Measurements from ENCODE around the gene STEEP1. TPM values are rescaled to one million over a fixed set of nuclear protein-coding genes. Genes with fewer than 3 reads are reported as not detected.

Gene STEEP1
- total and polyA plus RNA-seq, 2 of the 13 experiments (the other 11 are each of a cell fraction or from before 2014, with no cell fraction given): 7.7 to 23.1 TPM

DNA sequence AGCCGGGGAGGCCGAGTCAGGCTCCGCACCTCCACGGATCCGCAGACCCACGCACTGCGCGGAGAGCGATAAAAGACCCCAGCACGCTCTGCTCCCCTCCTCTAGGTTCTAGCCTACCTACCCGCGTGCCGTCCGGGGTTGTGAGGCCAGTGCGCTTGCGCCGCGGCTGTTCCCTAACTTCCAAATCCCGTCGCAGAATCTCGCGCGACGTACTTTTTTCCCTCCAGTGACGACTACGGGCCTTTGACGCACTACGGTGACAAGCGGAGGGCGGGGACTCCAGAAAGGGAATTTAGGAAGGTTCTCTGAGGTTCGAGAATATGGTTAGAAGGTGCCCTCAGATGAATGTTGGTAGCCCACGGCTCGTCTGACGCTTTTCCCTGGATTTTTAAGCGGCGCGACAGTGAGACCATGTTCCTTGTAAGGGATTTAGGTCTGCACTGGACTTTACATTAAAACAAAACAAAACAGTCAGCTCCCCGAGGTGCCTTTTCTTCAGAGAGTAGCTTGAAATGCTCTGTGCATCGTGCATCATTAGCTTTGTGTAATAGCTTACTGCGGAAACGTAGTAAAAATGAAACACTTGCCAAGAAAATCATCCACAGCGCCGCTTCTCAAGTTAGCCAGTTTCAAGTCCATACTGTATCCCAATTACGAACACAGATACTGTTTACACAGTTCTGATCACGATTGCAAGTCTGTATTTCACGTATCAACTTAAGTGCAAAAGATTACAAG, 41.2 kb upstream of the STEEP1 start, which contains the start of gene NKRF (continued):
- TF ChIP-seq KDM1A (CRISPR knock-in tag; IDR thresholded peaks at IDR 0.05): no peak
- TF ChIP-seq PITX1 (CRISPR knock-in tag; IDR thresholded peaks at IDR 0.05): no peak
- 0 out of 2 replicates have a peak, but pooled peaks have one; percentile 23 for TF ChIP-seq ZNF263 (CRISPR knock-in tag; IDR thresholded peaks at IDR 0.05)
- TF ChIP-seq TFDP1 (CRISPR knock-in tag; IDR thresholded peaks at IDR 0.05; ENCODE audit: borderline replicate concordance): peak; percentile 69
- TF ChIP-seq ZNF597 (CRISPR knock-in tag; IDR thresholded peaks at IDR 0.05): no peak
- 0 out of 2 replicates have a peak, but pooled peaks have one; percentile 18 for TF ChIP-seq SALL1 (CRISPR knock-in tag; IDR thresholded peaks at IDR 0.05)
- TF ChIP-seq, protein P1, sequence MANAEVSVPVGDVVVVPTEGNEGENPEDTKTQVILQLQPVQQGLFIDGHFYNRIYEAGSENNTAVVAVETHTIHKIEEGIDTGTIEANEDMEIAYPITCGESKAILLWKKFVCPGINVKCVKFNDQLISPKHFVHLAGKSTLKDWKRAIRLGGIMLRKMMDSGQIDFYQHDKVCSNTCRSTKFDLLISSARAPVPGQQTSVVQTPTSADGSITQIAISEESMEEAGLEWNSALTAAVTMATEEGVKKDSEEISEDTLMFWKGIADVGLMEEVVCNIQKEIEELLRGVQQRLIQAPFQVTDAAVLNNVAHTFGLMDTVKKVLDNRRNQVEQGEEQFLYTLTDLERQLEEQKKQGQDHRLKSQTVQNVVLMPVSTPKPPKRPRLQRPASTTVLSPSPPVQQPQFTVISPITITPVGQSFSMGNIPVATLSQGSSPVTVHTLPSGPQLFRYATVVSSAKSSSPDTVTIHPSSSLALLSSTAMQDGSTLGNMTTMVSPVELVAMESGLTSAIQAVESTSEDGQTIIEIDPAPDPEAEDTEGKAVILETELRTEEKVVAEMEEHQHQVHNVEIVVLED (CRISPR knock-in tag; IDR thresholded peaks at IDR 0.05; ENCODE audit: borderline replicate concordance): peak; percentile 60; the same call in 1 of the 2 replicates
- no peak for TF ChIP-seq MLLT10 (CRISPR knock-in tag; IDR thresholded peaks at IDR 0.05)
- peak; percentile 1 for TF ChIP-seq ASH2L (IDR thresholded peaks at IDR 0.05; ENCODE audit: insufficient read length, low read depth, low read length)
- peak; percentile 57; the same call in 1 of the 2 replicates for TF ChIP-seq ZFY (CRISPR knock-in tag; IDR thresholded peaks at IDR 0.05)
- no peak for TF ChIP-seq ZNF253 (CRISPR knock-in tag; IDR thresholded peaks at IDR 0.05; ENCODE audit: borderline replicate concordance)
- TF ChIP-seq THAP11 (CRISPR knock-in tag; IDR thresholded peaks at IDR 0.05): peak; percentile 62
- TF ChIP-seq, protein P2, sequence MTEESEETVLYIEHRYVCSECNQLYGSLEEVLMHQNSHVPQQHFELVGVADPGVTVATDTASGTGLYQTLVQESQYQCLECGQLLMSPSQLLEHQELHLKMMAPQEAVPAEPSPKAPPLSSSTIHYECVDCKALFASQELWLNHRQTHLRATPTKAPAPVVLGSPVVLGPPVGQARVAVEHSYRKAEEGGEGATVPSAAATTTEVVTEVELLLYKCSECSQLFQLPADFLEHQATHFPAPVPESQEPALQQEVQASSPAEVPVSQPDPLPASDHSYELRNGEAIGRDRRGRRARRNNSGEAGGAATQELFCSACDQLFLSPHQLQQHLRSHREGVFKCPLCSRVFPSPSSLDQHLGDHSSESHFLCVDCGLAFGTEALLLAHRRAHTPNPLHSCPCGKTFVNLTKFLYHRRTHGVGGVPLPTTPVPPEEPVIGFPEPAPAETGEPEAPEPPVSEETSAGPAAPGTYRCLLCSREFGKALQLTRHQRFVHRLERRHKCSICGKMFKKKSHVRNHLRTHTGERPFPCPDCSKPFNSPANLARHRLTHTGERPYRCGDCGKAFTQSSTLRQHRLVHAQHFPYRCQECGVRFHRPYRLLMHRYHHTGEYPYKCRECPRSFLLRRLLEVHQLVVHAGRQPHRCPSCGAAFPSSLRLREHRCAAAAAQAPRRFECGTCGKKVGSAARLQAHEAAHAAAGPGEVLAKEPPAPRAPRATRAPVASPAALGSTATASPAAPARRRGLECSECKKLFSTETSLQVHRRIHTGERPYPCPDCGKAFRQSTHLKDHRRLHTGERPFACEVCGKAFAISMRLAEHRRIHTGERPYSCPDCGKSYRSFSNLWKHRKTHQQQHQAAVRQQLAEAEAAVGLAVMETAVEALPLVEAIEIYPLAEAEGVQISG (CRISPR knock-in tag; IDR thresholded peaks at IDR 0.05): no peak
- no peak for TF ChIP-seq SNAI1 (CRISPR knock-in tag; IDR thresholded peaks at IDR 0.05; ENCODE audit: borderline replicate concordance)
- TF ChIP-seq ZNF577 (CRISPR knock-in tag; IDR thresholded peaks at IDR 0.05; ENCODE audit: borderline replicate concordance, low read depth): no peak
- TF ChIP-seq ZNF282 (IDR thresholded peaks at IDR 0.05; ENCODE audit: partially characterized antibody): no peak
- no peak for TF ChIP-seq ZNF644 (CRISPR knock-in tag; IDR thresholded peaks at IDR 0.05; ENCODE audit: low read depth)
- TF ChIP-seq NFKB2 (CRISPR knock-in tag; IDR thresholded peaks at IDR 0.05; ENCODE audit: borderline replicate concordance): 0 out of 2 replicates have a peak, but pooled peaks have one; percentile 16
- peak; percentile 70; the same call in 1 of the 2 replicates for TF ChIP-seq YEATS2 (CRISPR knock-in tag; IDR thresholded peaks at IDR 0.05; ENCODE audit: borderline replicate concordance)
- no peak for TF ChIP-seq ZNF724P (CRISPR knock-in tag; IDR thresholded peaks at IDR 0.05; ENCODE audit: borderline replicate concordance)
- TF ChIP-seq ZNF362 (CRISPR knock-in tag; IDR thresholded peaks at IDR 0.05; ENCODE audit: borderline replicate concordance): peak; percentile 84; the same call in 1 of the 2 replicates

Measured in HepG2 (cell line).